ENCODE measurements around the gene ARHGAP24. TPM values are rescaled to one million over a fixed set of nuclear protein-coding genes. Genes with fewer than 3 reads are reported as not detected.

ARHGAP24 gene
- total RNA-seq, 1 experiment from 2014 or later = 1.3 TPM

DNA sequence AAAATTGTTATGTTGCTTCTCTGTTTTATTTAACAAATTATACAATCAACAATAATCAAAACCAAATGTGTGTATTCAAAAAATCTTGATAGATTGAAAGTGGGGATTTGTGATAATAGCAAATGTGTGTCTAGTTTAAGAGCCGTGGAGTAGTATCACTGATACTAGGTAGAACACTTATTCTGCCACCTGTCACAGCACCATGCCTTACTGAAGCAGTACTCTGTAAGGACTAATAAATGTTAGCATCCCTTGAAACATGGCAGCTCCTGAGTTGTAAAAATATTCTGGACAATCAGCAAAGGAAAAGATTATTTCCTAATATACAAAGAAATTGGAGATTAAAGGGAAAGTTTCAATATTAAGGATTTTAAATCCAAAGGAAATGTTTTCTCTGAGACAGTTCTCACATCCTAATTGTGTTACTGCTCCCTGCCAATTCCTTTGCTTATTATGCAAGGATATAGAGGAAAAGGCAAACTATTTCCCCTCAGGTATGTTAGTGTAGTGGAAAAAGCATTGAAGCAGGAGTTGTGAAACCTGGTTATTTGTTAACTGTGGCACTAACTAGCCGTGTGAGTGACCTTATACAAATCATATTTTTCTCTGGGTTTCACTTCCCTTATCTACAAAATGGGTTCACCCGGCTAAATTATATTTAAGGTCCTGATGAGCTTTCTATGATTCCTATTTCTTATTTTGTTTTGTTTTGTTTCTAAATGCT is 303.1 kb downstream of the ARHGAP24 start:
- no peaks in the 10 kb centered on the region for H3K9me3 ChIP-seq (ENCODE audit: control insufficient read depth in 1 of 2, insufficient read depth in 1 of 2, low read depth in 1 of 2, low read length in 2 of 2)
- ChIA-PET CTCF (interaction anchor here (1.1 to 2.6 kb wide), 2 partner anchors 19 to 191 kb away, joined by 3 to 17 read pairs; no protein-coding TSS in a partner anchor), RAD21 (ENCODE audit: low non-redundant PET in 1 of 2, low total read pairs in 2 of 2, uncharacterized antibody in 2 of 2, unreplicated experiment in 2 of 2) (no interaction called here), POLR2A (no interaction called here)
- H3K4me1 ChIP-seq (ENCODE audit: control insufficient read depth in 1 of 2, insufficient read depth in 2 of 2, low read length in 2 of 2) = peaks cover 0 to 10% of the 10 kb centered on the region in 2 experiments; a peak in 1 of 4 replicates
- H3K4me2 ChIP-seq (ENCODE audit: low read length) = no peak overlapping the region
- H4K20me1 ChIP-seq (ENCODE audit: insufficient read depth) = no peaks in the 10 kb centered on the region
- DNase-seq (ENCODE audit: low read depth, low spot score) (no peak), ATAC-seq (no peak)
- no peaks in the 10 kb centered on the region for H3K27me3 ChIP-seq (ENCODE audit: insufficient read depth, low read length)
- 0 out of 2 replicates have a peak, but pooled peaks cover 3% of the 10 kb centered on the region for H3K9me2 ChIP-seq (ENCODE audit: insufficient read depth)
- intact Hi-C loops (cut with micrococcal nuclease) = no loop called here
- no peak overlapping the region for H3K4me3 ChIP-seq (replicated peaks in 1 of 2; ENCODE audit: low read depth in 1 of 2, low read length in 2 of 2)
- no peak overlapping the region for H3K27ac ChIP-seq (ENCODE audit: low read depth, low read length)
- TF ChIP-seq TCF7L2 (IDR thresholded peaks at IDR 0.05; ENCODE audit: borderline replicate concordance, extremely low read depth, insufficient read depth, insufficient read length) = no peak
- no peak for TF ChIP-seq RAD21 (IDR thresholded peaks at IDR 0.05; ENCODE audit: low read depth)
- TF ChIP-seq, protein P1, sequence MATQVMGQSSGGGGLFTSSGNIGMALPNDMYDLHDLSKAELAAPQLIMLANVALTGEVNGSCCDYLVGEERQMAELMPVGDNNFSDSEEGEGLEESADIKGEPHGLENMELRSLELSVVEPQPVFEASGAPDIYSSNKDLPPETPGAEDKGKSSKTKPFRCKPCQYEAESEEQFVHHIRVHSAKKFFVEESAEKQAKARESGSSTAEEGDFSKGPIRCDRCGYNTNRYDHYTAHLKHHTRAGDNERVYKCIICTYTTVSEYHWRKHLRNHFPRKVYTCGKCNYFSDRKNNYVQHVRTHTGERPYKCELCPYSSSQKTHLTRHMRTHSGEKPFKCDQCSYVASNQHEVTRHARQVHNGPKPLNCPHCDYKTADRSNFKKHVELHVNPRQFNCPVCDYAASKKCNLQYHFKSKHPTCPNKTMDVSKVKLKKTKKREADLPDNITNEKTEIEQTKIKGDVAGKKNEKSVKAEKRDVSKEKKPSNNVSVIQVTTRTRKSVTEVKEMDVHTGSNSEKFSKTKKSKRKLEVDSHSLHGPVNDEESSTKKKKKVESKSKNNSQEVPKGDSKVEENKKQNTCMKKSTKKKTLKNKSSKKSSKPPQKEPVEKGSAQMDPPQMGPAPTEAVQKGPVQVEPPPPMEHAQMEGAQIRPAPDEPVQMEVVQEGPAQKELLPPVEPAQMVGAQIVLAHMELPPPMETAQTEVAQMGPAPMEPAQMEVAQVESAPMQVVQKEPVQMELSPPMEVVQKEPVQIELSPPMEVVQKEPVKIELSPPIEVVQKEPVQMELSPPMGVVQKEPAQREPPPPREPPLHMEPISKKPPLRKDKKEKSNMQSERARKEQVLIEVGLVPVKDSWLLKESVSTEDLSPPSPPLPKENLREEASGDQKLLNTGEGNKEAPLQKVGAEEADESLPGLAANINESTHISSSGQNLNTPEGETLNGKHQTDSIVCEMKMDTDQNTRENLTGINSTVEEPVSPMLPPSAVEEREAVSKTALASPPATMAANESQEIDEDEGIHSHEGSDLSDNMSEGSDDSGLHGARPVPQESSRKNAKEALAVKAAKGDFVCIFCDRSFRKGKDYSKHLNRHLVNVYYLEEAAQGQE (IDR thresholded peaks at IDR 0.05; ENCODE audit: low read depth) = no peak
- TF ChIP-seq POLR2A (IDR thresholded peaks at IDR 0.05; ENCODE audit: borderline replicate concordance, extremely low read depth, insufficient read depth, insufficient read length) = no peak
- no peak for TF ChIP-seq CEBPB (IDR thresholded peaks at IDR 0.05; ENCODE audit: low read depth)
- BruUV-seq (replicated peaks) = no TSS peak
- H3K36me3 ChIP-seq (ENCODE audit: control insufficient read depth in 1 of 2, insufficient read depth in 2 of 2, low read length in 2 of 2) = no peaks in the 10 kb centered on the region
- no peak overlapping the region for H3K9ac ChIP-seq (ENCODE audit: low read length)
- H2AFZ ChIP-seq (ENCODE audit: low read depth, low read length, poor library complexity, severe bottlenecking) = no peak overlapping the region
- no peaks in the 10 kb centered on the region for H3K79me2 ChIP-seq (ENCODE audit: insufficient read depth, low read length)
